Fibroblast of lung (primary cell): ENCODE data around the gene SLC6A5.

Experiments
- CTCF ChIP-seq, 2 donors: IDR thresholded peaks in 1 of 2; conservative IDR thresholded peaks in 1 of 2; 1 replicate in 1 of 2; 2 replicates in 1 of 2; pipeline ENCODE4 v1.5.1; 2011 to 2012; ENCODE audit warnings: low read length in 2 of 2, control low read depth in 1 of 2, inconsistent platforms in 1 of 2, low read depth in 1 of 2, mild to moderate bottlenecking in 1 of 2
- EZH2 ChIP-seq: IDR thresholded peaks from 2 replicates; pipeline ENCODE4 v1.5.1; 2012; ENCODE audit warnings: low read length, control low read depth, mild to moderate bottlenecking; ENCODE audit errors: missing control alignments

- TF ChIP-seq CTCF (conservative IDR thresholded peaks at IDR 0.05 in 1 of 2, IDR thresholded peaks at IDR 0.05 in 1 of 2; ENCODE audit: low read depth in 1 of 2, low read length in 2 of 2) (no peak), EZH2 (no peak)
Measured at GRCh38 chr11:20644360-20644759, 45.0 kb downstream of the SLC6A5 start.
